H1 (cell line): ENCODE results near the gene TSEN2. TPM values are rescaled to one million over a fixed set of nuclear protein-coding genes. Genes with fewer than 3 reads are reported as not detected.

Source experiments
- CHD1 ChIP-seq: IDR thresholded peaks from 2 replicates; pipeline ENCODE4 v1.6.1; 2012; ENCODE audit warnings: low read depth, low read length, improper control_type of control experiment
- E2F6 ChIP-seq: IDR thresholded peaks from 2 replicates; pipeline ENCODE4 v1.6.1; 2012; ENCODE audit warnings: inconsistent platforms
- EP300 ChIP-seq, 2 experiments: IDR thresholded peaks; 1 replicate in 1 of 2; 2 replicates in 1 of 2; pipeline ENCODE4 v1.6.1; 2011 to 2012; ENCODE audit warnings: low read depth in 2 of 2, low read length in 2 of 2, mild to moderate bottlenecking in 2 of 2, borderline replicate concordance in 1 of 2, inconsistent platforms in 1 of 2, moderate library complexity in 1 of 2
- RNF2 ChIP-seq: fragments of 200-900, 300-1000 bp; sonication (generic); IDR thresholded peaks from 2 replicates; pipeline ENCODE4 v1.7.1; 2016; ENCODE audit warnings: borderline replicate concordance, low read depth, mild to moderate bottlenecking, antibody characterized with exemption, low read length; ENCODE audit not compliant: poor library complexity, severe bottlenecking; ENCODE audit errors: missing control alignments
- SIN3A ChIP-seq, 2 experiments: IDR thresholded peaks in 1 of 2; conservative IDR thresholded peaks in 1 of 2; 2 replicates each; pipeline ENCODE4 v1.6.1; 2011 to 2012; ENCODE audit warnings: low read length in 2 of 2, improper control_type of control experiment in 1 of 2, low read depth in 1 of 2, mild to moderate bottlenecking in 1 of 2
- polyA plus RNA-seq, 7 experiments: library from polyadenylated mRNA; depleted of rRNA in 3 of 7; stranded (reverse) in 5 of 7; unstranded in 2 of 7; fragments of >200 nt in 5 of 7; fragments of 200-250 nt in 2 of 7; gene quantifications; 1 replicate in 5 of 7; 2 replicates in 1 of 7; 4 replicates in 1 of 7; pipeline versions ENCODE4 v1.2.1 to v1.2.3, GENCODE V29; 2011 to 2013; ENCODE audit warnings: missing spikeins in 2 of 7, mixed read lengths in 2 of 7
- total RNA-seq: library from RNA; stranded (reverse); fragmentation: NEBNext Ultra II Directional; extraction: Animal tissue kit (Norgen Biotek cat#: 25700); gene quantifications from 2 replicates; pipeline ENCODE4 v1.2.1, GENCODE V29; 2021

TSEN2 gene
- total and polyA plus RNA-seq, 2 of the 8 experiments (the other 6 are each of a cell fraction or from before 2014, with no cell fraction given): 16.1 to 22.4 TPM

- no peak for TF ChIP-seq E2F6
- TF ChIP-seq EP300 (IDR thresholded peaks at IDR 0.05; ENCODE audit: borderline replicate concordance in 1 of 2, low read depth in 2 of 2, low read length in 2 of 2): no peak
- TF ChIP-seq SIN3A (conservative IDR thresholded peaks at IDR 0.05 in 1 of 2, IDR thresholded peaks at IDR 0.05 in 1 of 2; ENCODE audit: low read depth in 1 of 2, low read length in 2 of 2): no peak
- no peak for TF ChIP-seq CHD1
- TF ChIP-seq RNF2: no peak
These were observed 22.0 kb downstream of the TSEN2 start (continued) for GRCh38 chr3:12506201-12506709.
